Measurements from ENCODE around the gene UBE2R2.
A peak's percentile ranks its signal among the peaks of the same experiment; 100 is the strongest.
"Not testable (repeated sequence)": the region's sequence is repeated elsewhere in the genome, so short reads cannot be mapped to it uniquely, and the experiment has no call there.

The UBE2R2 gene

GRCh38 chr9:33836261-33836660 is 19.3 kb downstream of the UBE2R2 start:
- DNase-seq; intact Hi-C loops (cut with DNase I): not testable (repeated sequence)

- no peak for DNase-seq
- intact Hi-C loops (cut with DNase I), result no loop called here
These were observed 20.2 kb downstream of the UBE2R2 start for GRCh38 chr9:33837138-33837537.

GRCh38 chr9:33840381-33840780 is 23.4 kb downstream of the UBE2R2 start:
- intact Hi-C loops (cut with DNase I), result no loop called here
- DNase-seq, result no peak

GRCh38 chr9:33843312-33843961 is 26.5 kb downstream of the UBE2R2 start:
- intact Hi-C loops (cut with DNase I), result no loop called here

GRCh38 chr9:33846231-33846630 is 29.3 kb downstream of the UBE2R2 start:
- intact Hi-C loops (cut with DNase I), result no loop called here
- DNase-seq, result no peak

More at GRCh38 chr9:33843312-33843961, 26.5 kb downstream of the UBE2R2 start:
- no peak for DNase-seq

- intact Hi-C loops (cut with DNase I); DNase-seq: not testable (repeated sequence)
These were observed 30.9 kb downstream of the UBE2R2 start for GRCh38 chr9:33847894-33848205.

- no peak for DNase-seq
- intact Hi-C loops (cut with DNase I), result no loop called here
These were observed 33.3 kb downstream of the UBE2R2 start for GRCh38 chr9:33850267-33850629.

GRCh38 chr9:33850677-33851076 is 33.7 kb downstream of the UBE2R2 start:
- intact Hi-C loops (cut with DNase I), result no loop called here
- DNase-seq, result no peak

GRCh38 chr9:33851301-33851700 is 34.3 kb downstream of the UBE2R2 start:
- no peak for DNase-seq
- intact Hi-C loops (cut with DNase I), result no loop called here

GRCh38 chr9:33852216-33852826 is 35.4 kb downstream of the UBE2R2 start:
- intact Hi-C loops (cut with DNase I), result loop anchor here (1.0 kb wide), 1 partner anchor 39 kb away; no protein-coding TSS in a partner anchor
- DNase-seq, result peak in 7 of 10 donors; percentile 55 to 94 (median 72)

- intact Hi-C loops (cut with DNase I), result no loop called here
These were observed 39.3 kb downstream of the UBE2R2 start for GRCh38 chr9:33856247-33856646.

GRCh38 chr9:33858423-33858822 is 41.5 kb downstream of the UBE2R2 start:
- intact Hi-C loops (cut with DNase I), result no loop called here
- no peak for DNase-seq

More at GRCh38 chr9:33856247-33856646, 39.3 kb downstream of the UBE2R2 start:
- no peak for DNase-seq

- intact Hi-C loops (cut with DNase I), result no loop called here
- DNase-seq, result no peak
These were observed 43.4 kb downstream of the UBE2R2 start for GRCh38 chr9:33860200-33860871.

GRCh38 chr9:33861917-33862453 is 45.0 kb downstream of the UBE2R2 start:
- intact Hi-C loops (cut with DNase I), result no loop called here
- DNase-seq, result no peak

GRCh38 chr9:33863027-33863426 is 46.1 kb downstream of the UBE2R2 start:
- intact Hi-C loops (cut with DNase I), result not testable (repeated sequence)
- peak in 1 of 10 donors; percentile 37 for DNase-seq

- intact Hi-C loops (cut with DNase I), result no loop called here
- peak in 2 of 10 donors; percentile 16 to 74 for DNase-seq
These were observed 50.9 kb downstream of the UBE2R2 start for GRCh38 chr9:33867747-33868439.

- intact Hi-C loops (cut with DNase I), result no loop called here
- DNase-seq, result no peak
These were observed 51.5 kb downstream of the UBE2R2 start for GRCh38 chr9:33868440-33868973.

GRCh38 chr9:33869243-33869642 is 52.3 kb downstream of the UBE2R2 start:
- intact Hi-C loops (cut with DNase I); DNase-seq: not testable (repeated sequence)

GRCh38 chr9:33877727-33878489 is 60.9 kb downstream of the UBE2R2 start:
- intact Hi-C loops (cut with DNase I), result no loop called here
- DNase-seq, result no peak

Data from posterior cingulate gyrus (tissue), 11 donors.